ENCODE measurements around the gene BTNL9.
"Not testable (repeated sequence)": the region's sequence is repeated elsewhere in the genome, so short reads cannot be mapped to it uniquely, and the experiment has no call there.

BTNL9 gene

GRCh38 chr5:181043285-181044092, 3.4 kb downstream of the BTNL9 start:
- H3K27ac ChIP-seq (ENCODE audit: low read depth, low read length, severe bottlenecking), result no peak overlapping the region
- no peaks in the 10 kb centered on the region for H3K4me1 ChIP-seq (ENCODE audit: control insufficient read depth, insufficient read depth, low read length, poor library complexity, severe bottlenecking)
- H3K9me3 ChIP-seq (ENCODE audit: control insufficient read depth, low read length), result peaks cover 7% of the 10 kb centered on the region
- 69 to 83% methylated on average over 8 to 9 of the region's 12 CpGs for WGBS, 2 experiments (ENCODE audit: insufficient coverage in 2 of 2)
- no peaks in the 10 kb centered on the region for H3K36me3 ChIP-seq (ENCODE audit: control insufficient read depth, insufficient read depth, low read length)
- H3K4me3 ChIP-seq (ENCODE audit: extremely low read depth, insufficient read depth, low read length, poor library complexity, severe bottlenecking), result no peak overlapping the region

- H3K9me3 ChIP-seq (ENCODE audit: control insufficient read depth, low read length), result peaks cover 4% of the 10 kb centered on the region
- no peak overlapping the region for H3K4me3 ChIP-seq (ENCODE audit: extremely low read depth, insufficient read depth, low read length, poor library complexity, severe bottlenecking)
- WGBS, 2 experiments (ENCODE audit: insufficient coverage in 2 of 2), result 67 to 73% methylated on average over 9 to 10 of the region's 10 CpGs
- H3K27ac ChIP-seq (ENCODE audit: low read depth, low read length, severe bottlenecking), result no peak overlapping the region
- no peaks in the 10 kb centered on the region for H3K4me1 ChIP-seq (ENCODE audit: control insufficient read depth, insufficient read depth, low read length, poor library complexity, severe bottlenecking)
- no peaks in the 10 kb centered on the region for H3K36me3 ChIP-seq (ENCODE audit: control insufficient read depth, insufficient read depth, low read length)
Observed at GRCh38 chr5:181044093-181044599, 4.1 kb downstream of the BTNL9 start.

DNA sequence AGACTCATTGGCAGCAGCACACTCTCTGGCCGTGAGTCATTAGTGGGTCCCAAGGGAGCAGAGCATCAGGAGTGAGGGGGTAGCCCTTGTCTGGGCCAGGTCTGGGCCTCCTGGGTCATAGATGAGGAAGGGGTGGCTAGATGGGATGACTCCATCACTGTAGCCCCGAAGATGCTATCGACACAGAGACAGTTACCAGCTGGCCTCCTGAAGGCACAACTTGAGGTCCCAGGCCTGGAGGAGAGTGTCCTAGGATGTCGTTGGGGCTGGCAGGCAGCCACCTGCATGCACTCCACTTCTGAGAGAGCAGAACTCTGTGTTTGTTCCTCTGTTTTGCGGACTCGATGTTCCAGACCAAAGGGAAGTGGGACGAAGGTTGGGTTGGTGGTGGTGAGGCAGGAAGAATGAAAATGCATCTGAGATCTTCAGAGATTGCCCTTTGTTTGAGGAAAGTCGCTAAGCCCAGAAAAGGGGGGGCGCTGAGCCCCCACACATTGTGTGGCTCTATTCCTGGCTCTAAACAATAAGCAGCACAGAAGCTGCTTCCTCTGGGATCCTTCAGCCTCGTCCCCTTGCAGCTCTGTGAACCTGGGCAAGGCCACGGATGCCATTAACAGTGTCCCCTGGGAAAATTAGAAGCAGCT, 4.7 kb downstream of the BTNL9 start:
- Histone ChIP-seq H3K27ac (ENCODE audit: low read depth, low read length, severe bottlenecking) (no peak overlapping the region), H3K4me1 (ENCODE audit: control insufficient read depth, insufficient read depth, low read length, poor library complexity, severe bottlenecking) (no peaks in the 10 kb centered on the region), H3K9me3 (ENCODE audit: control insufficient read depth, low read length) (peaks cover 4% of the 10 kb centered on the region), H3K36me3 (ENCODE audit: control insufficient read depth, insufficient read depth, low read length) (no peaks in the 10 kb centered on the region), H3K4me3 (ENCODE audit: extremely low read depth, insufficient read depth, low read length, poor library complexity, severe bottlenecking) (no peak overlapping the region)
- WGBS, 2 experiments (ENCODE audit: insufficient coverage in 2 of 2), result 62 to 68% methylated on average over 10 to 11 of the region's 11 CpGs

DNA sequence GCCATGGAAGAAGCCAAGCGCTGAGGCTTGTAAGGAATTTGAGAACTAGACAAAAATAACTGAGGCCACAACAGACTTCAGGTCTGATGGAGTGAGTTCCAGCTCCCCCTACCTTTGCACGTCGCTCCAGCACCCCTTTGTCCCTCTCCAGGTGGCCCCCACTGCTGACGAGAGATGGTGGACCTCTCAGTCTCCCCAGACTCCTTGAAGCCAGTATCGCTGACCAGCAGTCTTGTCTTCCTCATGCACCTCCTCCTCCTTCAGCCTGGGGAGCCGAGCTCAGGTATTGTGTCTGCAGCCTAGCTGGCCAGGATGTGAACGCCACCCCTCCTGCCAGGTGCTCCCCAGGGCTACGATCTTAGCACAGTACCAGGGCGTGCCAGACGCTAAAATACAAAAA, 5.2 kb downstream of the BTNL9 start:
- Histone ChIP-seq H3K9me3 (ENCODE audit: control insufficient read depth, low read length) (peaks cover 4% of the 10 kb centered on the region), H3K4me1 (ENCODE audit: control insufficient read depth, insufficient read depth, low read length, poor library complexity, severe bottlenecking) (no peaks in the 10 kb centered on the region), H3K4me3 (ENCODE audit: extremely low read depth, insufficient read depth, low read length, poor library complexity, severe bottlenecking) (no peak overlapping the region), H3K27ac (ENCODE audit: low read depth, low read length, severe bottlenecking) (no peak overlapping the region), H3K36me3 (ENCODE audit: control insufficient read depth, insufficient read depth, low read length) (no peaks in the 10 kb centered on the region)
- WGBS, 2 experiments (ENCODE audit: insufficient coverage in 2 of 2), result 67 to 68% methylated on average over 8 to 10 of the region's 10 CpGs

- not testable (repeated sequence) for H3K4me3 ChIP-seq (ENCODE audit: extremely low read depth, insufficient read depth, low read length, poor library complexity, severe bottlenecking); H3K9me3 ChIP-seq (ENCODE audit: control insufficient read depth, low read length); H3K4me1 ChIP-seq (ENCODE audit: control insufficient read depth, insufficient read depth, low read length, poor library complexity, severe bottlenecking); H3K36me3 ChIP-seq (ENCODE audit: control insufficient read depth, insufficient read depth, low read length); H3K27ac ChIP-seq (ENCODE audit: low read depth, low read length, severe bottlenecking)
- no CpG with 5 or more reads among the region's 1 CpG for WGBS, 2 experiments (ENCODE audit: insufficient coverage in 2 of 2)
Observed at GRCh38 chr5:181045857-181046256, 5.8 kb downstream of the BTNL9 start.

DNA sequence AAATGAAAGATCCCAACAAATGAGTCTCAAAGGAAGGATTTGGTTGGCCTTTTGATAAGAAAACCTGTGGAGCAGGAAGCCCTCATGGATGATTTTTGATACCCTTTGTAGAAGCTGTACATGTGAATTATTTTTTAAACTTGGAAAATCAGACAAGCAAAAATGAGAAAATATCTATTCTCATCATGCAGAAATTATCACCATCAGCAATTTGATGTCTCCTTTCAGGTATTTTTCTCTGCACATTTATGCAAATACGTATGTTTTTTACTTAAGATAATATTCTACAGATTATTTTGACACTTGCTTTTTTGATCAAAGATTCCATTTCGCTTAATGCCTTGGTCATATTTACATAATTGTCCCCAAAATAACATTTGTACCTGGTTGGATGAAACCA, 7.2 kb downstream of the BTNL9 start:
- H3K36me3 ChIP-seq (ENCODE audit: control insufficient read depth, insufficient read depth, low read length), result no peaks in the 10 kb centered on the region
- peaks cover 4% of the 10 kb centered on the region for H3K9me3 ChIP-seq (ENCODE audit: control insufficient read depth, low read length)
- H3K27ac ChIP-seq (ENCODE audit: low read depth, low read length, severe bottlenecking), result no peak overlapping the region
- WGBS, 2 experiments (ENCODE audit: insufficient coverage in 2 of 2), result 40% methylated on average over 1 of the region's 2 CpGs; no CpG with 5 or more reads in 1 of the 2 experiments
- H3K4me1 ChIP-seq (ENCODE audit: control insufficient read depth, insufficient read depth, low read length, poor library complexity, severe bottlenecking), result no peaks in the 10 kb centered on the region
- no peak overlapping the region for H3K4me3 ChIP-seq (ENCODE audit: extremely low read depth, insufficient read depth, low read length, poor library complexity, severe bottlenecking)

DNA sequence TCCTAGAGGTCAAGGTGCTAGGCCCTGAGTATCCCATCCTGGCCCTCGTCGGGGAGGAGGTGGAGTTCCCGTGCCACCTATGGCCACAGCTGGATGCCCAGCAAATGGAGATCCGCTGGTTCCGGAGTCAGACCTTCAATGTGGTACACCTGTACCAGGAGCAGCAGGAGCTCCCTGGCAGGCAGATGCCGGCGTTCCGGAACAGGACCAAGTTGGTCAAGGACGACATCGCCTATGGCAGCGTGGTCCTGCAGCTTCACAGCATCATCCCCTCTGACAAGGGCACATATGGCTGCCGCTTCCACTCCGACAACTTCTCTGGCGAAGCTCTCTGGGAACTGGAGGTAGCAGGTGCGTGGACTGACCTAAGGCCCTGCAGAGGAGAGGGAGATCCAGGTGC, 7.9 kb downstream of the BTNL9 start:
- Histone ChIP-seq H3K4me1 (ENCODE audit: control insufficient read depth, insufficient read depth, low read length, poor library complexity, severe bottlenecking) (no peaks in the 10 kb centered on the region), H3K27ac (ENCODE audit: low read depth, low read length, severe bottlenecking) (no peak overlapping the region), H3K9me3 (ENCODE audit: control insufficient read depth, low read length) (peaks cover 4% of the 10 kb centered on the region), H3K4me3 (ENCODE audit: extremely low read depth, insufficient read depth, low read length, poor library complexity, severe bottlenecking) (no peak overlapping the region), H3K36me3 (ENCODE audit: control insufficient read depth, insufficient read depth, low read length) (no peaks in the 10 kb centered on the region)
- WGBS, 2 experiments (ENCODE audit: insufficient coverage in 2 of 2), result 85 to 91% methylated on average over 13 to 15 of the region's 15 CpGs

DNA sequence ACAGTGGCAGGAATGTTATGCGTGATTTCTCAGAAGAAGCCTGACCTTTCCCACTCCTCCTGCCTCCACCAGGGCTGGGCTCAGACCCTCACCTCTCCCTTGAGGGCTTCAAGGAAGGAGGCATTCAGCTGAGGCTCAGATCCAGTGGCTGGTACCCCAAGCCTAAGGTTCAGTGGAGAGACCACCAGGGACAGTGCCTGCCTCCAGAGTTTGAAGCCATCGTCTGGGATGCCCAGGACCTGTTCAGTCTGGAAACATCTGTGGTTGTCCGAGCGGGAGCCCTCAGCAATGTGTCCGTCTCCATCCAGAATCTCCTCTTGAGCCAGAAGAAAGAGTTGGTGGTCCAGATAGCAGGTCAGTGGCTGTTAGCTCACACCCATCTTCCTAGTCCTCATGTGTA, 9.9 kb downstream of the BTNL9 start:
- Histone ChIP-seq H3K36me3 (ENCODE audit: control insufficient read depth, insufficient read depth, low read length) (no peaks in the 10 kb centered on the region), H3K27ac (ENCODE audit: low read depth, low read length, severe bottlenecking) (no peak overlapping the region), H3K4me1 (ENCODE audit: control insufficient read depth, insufficient read depth, low read length, poor library complexity, severe bottlenecking) (no peaks in the 10 kb centered on the region), H3K4me3 (ENCODE audit: extremely low read depth, insufficient read depth, low read length, poor library complexity, severe bottlenecking) (no peak overlapping the region), H3K9me3 (ENCODE audit: control insufficient read depth, low read length) (no peaks in the 10 kb centered on the region)
- 85 to 86% methylated on average over 5 of the region's 5 CpGs for WGBS, 2 experiments (ENCODE audit: insufficient coverage in 2 of 2)

GRCh38 chr5:181051841-181052671, 12.0 kb downstream of the BTNL9 start:
- WGBS, 2 experiments (ENCODE audit: insufficient coverage in 2 of 2), result 29 to 35% methylated on average over 17 to 24 of the region's 27 CpGs
- no peaks in the 10 kb centered on the region for H3K36me3 ChIP-seq (ENCODE audit: control insufficient read depth, insufficient read depth, low read length)
- H3K4me1 ChIP-seq (ENCODE audit: control insufficient read depth, insufficient read depth, low read length, poor library complexity, severe bottlenecking), result no peaks in the 10 kb centered on the region
- H3K27ac ChIP-seq (ENCODE audit: low read depth, low read length, severe bottlenecking), result no peak overlapping the region
- no peaks in the 10 kb centered on the region for H3K9me3 ChIP-seq (ENCODE audit: control insufficient read depth, low read length)
- H3K4me3 ChIP-seq (ENCODE audit: extremely low read depth, insufficient read depth, low read length, poor library complexity, severe bottlenecking), result peak overlapping the region; percentile 47

DNA sequence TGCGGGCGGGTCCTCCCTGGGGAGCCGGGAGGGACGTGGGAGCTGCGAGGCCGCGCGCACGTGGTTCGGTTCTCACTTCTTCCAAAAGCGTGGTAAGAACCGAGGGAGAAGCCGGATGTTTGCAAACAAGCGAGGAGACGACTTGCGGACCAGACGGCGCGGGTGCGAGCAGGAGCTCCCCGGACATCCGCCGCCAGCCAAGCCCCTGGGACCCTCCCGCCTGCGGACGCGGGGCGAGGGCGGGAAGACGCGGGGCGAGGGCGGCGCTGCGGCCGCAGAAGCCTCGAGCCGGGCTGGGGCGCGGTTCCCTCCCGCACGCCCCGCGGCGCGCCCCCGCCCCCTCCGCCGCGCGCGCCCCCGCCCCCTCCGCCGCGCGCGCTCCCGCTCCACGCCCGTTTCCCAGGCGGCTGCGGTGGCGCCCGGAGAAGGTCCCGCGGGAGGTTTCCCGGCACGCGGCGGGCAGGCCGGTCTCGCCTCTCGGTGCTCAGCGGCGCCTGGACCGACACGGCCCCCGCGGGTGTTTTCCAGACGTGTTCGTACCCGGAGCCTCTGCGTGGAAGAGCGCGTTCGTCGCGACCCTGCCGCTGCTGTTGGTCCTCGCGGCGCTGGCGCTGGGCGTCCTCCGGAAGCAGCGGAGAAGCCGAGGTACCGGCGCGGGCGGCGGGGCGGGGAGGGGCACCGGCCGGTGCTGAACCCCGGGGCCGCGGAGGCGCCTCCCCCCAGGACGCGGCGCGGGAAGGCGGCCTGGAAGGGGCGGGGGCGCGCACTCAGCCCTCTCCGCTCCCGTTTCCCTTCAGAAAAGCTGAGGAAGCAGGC, 12.8 kb downstream of the BTNL9 start:
- H3K4me1 ChIP-seq (ENCODE audit: control insufficient read depth, insufficient read depth, low read length, poor library complexity, severe bottlenecking), result no peaks in the 10 kb centered on the region
- H3K27ac ChIP-seq (ENCODE audit: low read depth, low read length, severe bottlenecking), result no peak overlapping the region
- H3K36me3 ChIP-seq (ENCODE audit: control insufficient read depth, insufficient read depth, low read length), result no peaks in the 10 kb centered on the region
- no peaks in the 10 kb centered on the region for H3K9me3 ChIP-seq (ENCODE audit: control insufficient read depth, low read length)
- 6 to 12% methylated on average over 71 to 108 of the region's 120 CpGs for WGBS, 2 experiments (ENCODE audit: insufficient coverage in 2 of 2)
- H3K4me3 ChIP-seq (ENCODE audit: extremely low read depth, insufficient read depth, low read length, poor library complexity, severe bottlenecking), result peak overlapping the region; percentile 47

Data from mesodermal cell (in vitro differentiated cells).